Testis (tissue), 2 donors: ENCODE data around the gene TMEM175.

ENCODE experiments used
- CTCF ChIP-seq, 3 experiments: fragments of 450-650 bp in 2 of 3; fragments of 200-600 bp in 1 of 3; sonication (generic) in 1 of 3; IDR thresholded peaks; one replicate each; pipeline ENCODE4 v1.5.1; 2016 to 2019; ENCODE audit warnings: antibody characterized with exemption in 3 of 3, mild to moderate bottlenecking in 2 of 3, moderate library complexity in 1 of 3
- POLR2A ChIP-seq: fragments of 450-650 bp; IDR thresholded peaks from one replicate; pipeline ENCODE4 v1.6.1; 2017; ENCODE audit warnings: antibody characterized with exemption, mild to moderate bottlenecking, moderate library complexity

GRCh38 chr4:909821-910220 is 22.4 kb upstream of the TMEM175 start:
- TF ChIP-seq POLR2A (no peak), CTCF (IDR thresholded peaks at IDR 0.05) (no peak)
